GM21526 (cell line): ENCODE results near the gene BCL2L1.

Experiments
- ATAC-seq: cut with Tn5 transposase; IDR thresholded peaks from one replicate; pipeline ENCODE4 v1.9.1; 2021; ENCODE audit warnings: moderate library complexity; ENCODE audit not compliant: unreplicated experiment, low FRiP score

Gene BCL2L1

DNA sequence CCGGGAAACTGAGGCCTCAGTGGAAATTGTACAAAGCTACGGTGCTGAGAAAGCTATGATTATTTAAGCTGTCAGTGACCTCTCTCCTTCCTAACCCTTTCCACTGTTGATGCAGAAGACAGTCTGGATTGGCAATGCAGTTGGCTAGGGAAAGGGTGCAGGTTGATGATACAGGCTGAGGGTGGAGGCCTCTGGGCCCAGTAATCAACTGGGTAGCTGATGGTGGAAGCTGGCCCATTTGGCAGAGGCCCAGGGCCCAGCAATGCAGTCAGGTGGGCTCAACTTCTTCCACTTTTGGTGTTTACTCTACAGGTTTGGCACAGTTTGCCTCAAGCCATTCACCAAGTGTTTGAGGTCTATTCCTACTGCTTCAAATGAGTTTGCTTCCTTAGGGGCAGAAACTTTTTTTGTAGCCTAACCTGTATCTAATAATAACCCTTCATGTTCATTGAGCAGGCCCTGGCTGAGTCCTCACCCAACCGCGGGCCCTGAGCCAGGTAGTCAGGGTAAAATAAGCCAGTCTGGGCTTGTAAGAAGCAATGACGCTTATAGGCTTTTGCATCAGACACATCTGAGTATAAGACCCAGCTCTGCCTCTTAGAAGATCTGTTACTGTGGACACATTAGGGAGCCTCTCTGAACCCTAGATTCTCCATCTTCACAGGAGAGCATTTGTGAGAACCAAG lies 12.1 kb downstream of the BCL2L1 start:
- no peak for ATAC-seq

DNA sequence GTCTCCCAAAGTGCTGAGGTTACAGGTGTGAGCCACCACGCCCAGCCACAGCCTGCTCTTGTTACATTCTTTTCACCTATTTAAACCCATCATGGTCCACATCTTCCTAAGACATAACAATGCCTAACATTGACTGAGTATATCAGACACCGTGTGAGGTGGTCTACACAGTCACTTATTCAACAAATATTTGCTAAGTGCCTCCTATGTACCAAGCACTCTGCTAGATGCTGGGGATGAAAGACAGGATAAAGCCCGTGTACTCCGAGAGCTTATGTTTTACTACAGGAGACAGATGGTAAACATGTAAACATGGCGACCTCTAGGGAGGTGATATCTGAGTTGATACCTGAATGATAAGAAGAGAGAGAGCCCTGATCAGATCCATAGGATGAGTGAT lies 12.7 kb downstream of the BCL2L1 start:
- ATAC-seq = no peak

- no peak for ATAC-seq
These were observed 13.7 kb downstream of the BCL2L1 start for GRCh38 chr20:31708736-31709534.

DNA sequence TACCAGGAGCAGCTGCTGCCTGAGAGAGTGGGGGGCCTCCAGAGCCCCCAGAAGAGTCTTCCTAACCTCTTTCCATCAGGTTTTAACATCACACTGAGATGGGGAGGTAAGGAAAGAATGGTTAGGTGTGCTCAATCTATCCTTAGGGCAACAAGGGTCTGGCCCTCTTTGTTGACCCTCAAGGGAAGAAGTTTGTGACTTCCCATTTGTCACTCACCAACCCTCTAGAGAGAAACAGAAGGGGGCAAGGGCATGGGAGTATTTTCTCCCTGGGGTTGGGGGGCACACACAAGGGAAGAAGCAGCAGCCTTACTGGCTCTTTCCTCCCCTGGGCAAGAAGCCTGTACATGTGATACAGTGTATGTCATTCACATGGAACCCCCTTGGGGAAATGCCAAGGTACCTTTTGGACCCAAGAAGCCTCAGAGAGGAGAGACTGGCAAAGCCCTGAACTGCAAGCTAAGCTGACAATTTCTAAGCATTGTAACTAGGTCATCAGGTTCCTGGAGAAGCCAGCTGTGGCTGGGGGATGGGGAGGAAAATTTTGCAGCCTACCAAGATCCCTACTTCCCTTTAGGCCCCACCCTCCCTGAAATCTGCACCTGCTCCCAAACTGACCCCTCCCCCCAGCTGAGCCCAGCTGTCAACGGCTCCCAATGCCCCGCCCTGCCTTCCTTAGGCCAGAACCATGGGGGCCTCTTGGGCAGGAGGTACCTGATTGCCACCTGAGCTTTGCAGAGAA lies 14.5 kb downstream of the BCL2L1 start:
- ATAC-seq = no peak

DNA sequence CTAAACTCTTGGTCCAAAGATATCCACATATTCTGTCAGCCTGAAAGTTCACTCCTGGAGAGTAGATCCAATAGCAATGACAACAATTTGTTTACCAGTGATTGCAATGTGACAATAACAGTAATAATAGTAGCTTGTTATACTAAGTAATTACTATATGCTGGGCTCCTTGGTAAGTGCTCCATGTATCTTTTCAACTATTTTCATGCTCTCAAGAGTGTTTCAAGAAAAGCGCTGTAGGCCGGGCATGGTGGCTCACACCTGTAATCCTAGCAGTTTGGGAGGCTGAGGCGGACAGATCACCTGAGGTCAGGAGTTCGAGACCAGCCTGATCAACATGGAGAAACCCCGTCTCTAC lies 15.4 kb downstream of the BCL2L1 start:
- no peak for ATAC-seq

GRCh38 chr20:31706607-31707257 lies 15.9 kb downstream of the BCL2L1 start:
- ATAC-seq = no peak

DNA sequence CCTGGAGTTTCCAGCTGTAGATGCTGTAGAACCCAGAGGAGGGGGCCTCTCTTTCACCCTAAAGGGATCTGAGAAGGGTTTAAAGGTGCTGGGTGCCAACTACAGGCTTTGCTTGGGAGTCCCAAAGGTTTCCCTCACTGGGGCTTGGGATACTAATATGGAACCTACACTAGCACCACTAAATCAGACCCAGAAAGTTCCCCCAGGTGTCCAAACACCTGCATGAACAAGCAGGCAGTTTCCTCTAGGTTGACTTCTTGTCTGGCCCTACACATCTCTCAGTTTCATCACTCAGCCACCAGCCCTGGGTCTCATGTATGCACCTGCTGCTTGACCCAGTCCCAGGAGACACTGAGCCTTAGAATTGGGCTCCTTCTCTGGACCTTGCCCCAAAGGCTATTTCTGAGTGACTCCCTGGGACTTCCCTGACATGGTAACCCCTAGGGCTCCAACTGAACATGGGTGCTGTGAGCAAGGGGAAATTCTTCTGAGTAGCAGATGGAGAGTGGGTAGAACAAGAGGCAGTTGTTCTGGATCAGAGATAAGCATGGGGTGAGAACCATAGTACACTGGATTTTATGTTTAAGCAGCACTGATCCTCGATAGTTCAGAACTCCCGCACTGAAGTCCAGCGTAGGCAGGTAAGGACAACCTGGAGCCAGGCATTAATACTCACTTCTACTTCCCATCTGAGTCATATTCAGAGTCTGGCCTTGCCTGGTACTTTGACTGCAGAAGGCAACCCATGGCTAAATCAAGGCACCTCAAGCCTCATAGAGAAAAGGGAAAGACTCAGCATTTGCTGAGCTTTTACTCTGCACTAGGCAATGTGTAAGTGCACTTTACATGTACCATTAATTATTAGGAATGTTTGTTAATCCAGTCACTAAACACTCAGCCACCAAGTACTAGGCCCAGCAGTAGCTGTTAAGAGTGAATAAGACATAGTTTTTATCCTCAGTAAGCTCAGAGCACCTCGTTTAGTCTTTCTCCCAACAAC lies 16.8 kb downstream of the BCL2L1 start:
- ATAC-seq = peak; percentile 74

DNA sequence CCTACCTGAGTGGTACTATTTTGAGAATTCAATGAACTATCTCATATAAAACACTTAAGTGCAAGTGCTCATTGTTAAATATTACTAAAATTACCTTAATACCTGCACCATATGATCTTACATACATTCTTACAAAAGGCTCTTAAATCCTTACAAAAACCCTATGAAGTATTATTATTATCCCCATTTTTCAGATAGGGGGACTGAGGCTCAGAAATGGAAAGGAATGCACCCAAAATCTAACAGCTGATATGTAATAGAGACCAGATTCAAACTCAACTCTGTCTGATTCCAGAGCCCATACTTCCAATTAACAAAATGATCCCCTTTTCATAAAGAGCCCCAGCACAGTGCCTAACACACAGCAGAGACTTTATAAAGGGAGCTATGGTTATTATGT lies 17.5 kb downstream of the BCL2L1 start:
- no peak for ATAC-seq

DNA sequence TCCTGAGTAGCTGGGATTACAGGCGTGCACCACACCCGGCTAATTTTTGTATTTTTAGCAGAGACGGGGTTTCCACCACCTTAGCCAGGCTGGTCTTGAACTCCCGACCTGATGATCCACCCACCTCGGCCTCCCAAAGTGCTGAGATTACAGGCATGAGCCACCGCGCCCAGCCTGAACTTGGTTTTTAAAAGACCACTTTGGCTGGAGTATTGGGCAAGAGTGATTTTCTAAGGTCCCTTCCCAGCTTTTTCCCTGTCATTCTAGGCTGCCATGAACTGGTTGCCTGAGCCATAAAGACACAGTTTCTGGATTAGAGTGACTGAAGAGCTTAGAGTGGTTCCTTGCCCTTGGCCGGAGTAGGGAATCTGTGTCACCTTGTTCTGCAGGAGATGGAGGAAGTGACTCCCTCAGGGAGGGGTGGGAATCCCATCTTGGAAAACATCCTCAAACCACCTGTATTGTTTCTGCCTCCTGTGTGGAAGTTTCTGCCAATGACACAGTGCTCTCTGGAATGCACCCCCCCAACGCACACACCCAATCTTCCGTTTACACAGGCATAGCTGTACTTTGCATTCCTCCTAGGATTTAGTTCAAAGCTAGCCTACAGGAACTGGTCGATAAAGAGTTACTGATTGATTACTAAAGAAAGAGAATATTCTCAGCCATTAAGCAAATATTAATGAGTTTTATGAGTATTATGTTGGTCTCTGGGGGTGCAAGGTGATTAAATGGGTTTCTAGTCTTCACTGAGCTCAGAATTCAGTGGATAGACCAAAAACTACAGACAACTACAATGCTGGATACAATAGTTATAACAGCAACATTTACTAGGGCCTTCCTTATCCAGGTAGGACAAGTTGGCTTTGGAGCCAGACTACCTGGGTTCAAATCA lies 18.2 kb downstream of the BCL2L1 start:
- no peak for ATAC-seq

DNA sequence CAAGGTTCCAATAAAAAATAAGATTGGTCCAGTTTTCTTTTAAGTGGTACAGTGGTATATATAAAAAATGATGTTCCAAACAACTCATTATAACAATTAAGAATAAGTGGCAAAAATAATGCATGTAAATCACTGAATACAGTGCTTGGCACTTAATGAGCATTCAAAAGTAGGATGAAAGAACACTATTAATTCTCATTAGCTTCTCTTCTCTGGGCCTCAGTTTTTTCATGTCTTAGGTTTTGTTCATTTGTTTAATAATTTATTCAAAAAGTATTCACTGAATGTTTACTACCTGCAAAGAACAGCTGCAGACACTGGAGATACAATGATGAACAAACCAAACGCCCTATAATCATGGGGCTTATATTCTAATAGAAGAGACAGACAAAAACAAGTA lies 21.1 kb downstream of the BCL2L1 start:
- ATAC-seq = no peak

- ATAC-seq = no peak
These were observed 21.9 kb downstream of the BCL2L1 start for GRCh38 chr20:31700747-31701146.

- ATAC-seq = no peak
These were observed 22.6 kb downstream of the BCL2L1 start for GRCh38 chr20:31699801-31700728.

DNA sequence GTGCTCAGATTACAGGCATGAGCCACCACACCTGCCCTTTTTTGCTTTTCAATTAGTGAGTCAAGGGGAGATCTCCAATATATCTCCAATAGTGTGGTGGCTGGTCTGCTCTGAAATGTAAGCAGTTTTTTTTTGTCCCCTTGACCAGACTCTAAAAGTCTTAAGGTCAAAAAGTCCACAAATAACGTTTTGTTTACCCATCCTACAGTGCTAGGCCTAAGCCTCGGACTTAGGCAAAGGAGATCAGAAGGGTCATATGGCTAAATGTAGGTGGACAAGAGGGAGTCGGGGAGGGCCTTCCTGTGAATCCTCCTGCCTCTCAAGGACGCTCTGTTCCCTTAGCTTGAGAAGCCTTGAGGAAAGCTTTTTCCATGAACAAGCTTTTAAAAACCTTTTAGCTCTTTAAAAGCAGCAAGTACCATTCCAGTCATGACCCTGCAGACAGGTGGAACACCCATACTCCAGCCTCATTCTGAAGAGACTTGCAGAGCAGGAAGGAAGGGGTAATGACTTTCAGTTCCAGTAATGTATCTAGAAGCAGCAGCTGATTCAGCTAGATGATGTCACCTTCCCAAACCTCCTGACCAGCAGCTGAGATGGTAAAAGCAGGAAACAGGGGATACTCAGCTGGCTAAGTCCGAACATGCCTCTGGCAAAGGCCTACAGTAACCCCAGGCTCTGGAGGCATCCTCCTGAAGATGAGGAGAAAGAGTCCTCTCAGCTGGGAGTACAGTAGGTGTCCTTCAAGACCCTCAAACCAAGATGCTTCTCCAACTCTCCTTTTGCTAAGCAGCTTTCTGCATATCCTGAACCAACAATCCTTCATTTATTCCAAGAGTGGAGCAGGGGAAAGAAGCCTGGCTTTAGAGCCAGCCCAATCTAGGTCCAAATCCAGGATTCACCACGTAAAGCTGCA lies 23.6 kb downstream of the BCL2L1 start:
- ATAC-seq = peak; percentile 89

DNA sequence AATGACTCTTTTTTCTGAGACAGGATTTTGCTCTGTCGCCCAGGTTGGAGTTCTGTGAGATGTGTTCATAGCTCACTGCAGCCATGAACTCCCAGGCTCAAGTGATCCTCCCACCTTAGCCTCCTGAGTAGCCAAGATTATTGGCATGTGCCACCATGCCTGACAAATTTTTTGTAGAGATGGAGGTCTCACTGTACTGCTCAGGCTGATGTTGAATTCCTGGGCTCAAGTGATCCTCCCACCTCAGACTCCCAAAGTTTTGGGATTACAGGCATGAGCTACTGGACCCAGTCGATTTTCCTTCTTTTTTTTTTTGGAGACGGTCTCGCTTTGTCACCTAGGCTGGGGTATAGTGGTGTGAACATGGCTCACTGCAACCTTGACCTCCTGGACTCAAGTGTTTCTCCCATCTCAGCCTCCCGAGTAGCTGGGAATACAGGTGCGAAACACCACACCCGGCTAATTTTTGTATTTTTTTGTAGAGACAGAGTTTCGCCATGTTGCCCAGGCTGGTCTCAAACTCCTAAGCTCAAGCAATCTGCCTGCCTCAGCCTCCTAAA lies 24.3 kb downstream of the BCL2L1 start:
- no peak for ATAC-seq

DNA sequence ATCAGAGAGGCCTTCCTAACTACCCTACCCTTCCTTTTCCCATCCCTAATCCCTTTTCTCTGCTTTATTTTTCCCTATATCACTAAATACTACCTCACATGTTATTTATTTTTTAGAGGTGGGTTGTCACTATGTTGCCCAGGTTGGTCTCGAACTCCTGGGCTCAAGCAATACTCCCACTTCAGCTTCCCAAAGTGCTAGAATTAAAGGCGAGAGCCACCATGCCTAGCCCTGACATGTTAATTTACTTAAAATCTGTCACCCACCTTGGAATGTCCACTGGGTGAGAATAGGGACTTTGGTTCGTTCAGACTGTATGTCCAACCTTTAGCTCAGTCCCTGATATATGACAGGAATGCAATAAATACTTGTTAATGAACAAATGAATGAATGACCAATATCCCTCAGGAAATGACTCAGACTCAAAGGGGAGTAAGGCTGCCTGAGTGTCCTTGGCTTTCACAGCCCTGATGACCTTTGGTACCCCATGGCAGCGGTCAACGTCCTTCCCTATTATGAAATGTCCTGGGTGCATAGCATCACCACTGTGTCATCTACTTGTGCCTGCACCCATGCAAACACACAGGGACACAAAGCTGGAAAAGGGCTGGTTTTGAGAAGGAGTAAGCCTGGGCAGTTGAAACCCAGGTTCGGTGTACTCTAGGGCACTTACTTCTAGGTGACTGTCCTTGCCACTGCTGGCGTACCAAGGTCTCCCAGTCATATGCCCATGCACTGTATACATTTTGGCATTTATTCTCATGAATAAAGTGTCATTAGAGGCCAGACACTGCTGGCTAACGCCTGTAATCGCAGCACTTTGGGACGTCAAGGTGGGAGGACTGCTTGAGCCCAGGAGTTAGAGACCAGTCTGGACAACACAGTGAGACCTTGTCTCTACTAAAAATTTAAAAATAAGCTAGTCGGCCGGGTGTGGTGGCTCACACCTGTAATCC lies 26.5 kb downstream of the BCL2L1 start:
- ATAC-seq = no peak
